K562 (cell line): ENCODE results near the gene MAP3K7. TPM values are rescaled to one million over a fixed set of nuclear protein-coding genes. Genes with fewer than 3 reads are reported as not detected.
A peak's percentile ranks its signal among the peaks of the same experiment; 100 is the strongest.

Source experiments
- DMBX1 ChIP-seq: fragments of 250-450 bp; sonication (Bioruptor Pico); IDR thresholded peaks from 2 replicates; pipeline ENCODE4 v1.8.0; 2022; ENCODE audit warnings: inconsistent platforms, mild to moderate bottlenecking, moderate library complexity, borderline replicate concordance
- DPF2 ChIP-seq: fragments of 450-650 bp; IDR thresholded peaks from 2 replicates; pipeline ENCODE4 v1.6.1; 2016
- EGR1 ChIP-seq: fragments of 450-650 bp; conservative IDR thresholded peaks from 2 replicates; pipeline ENCODE4 v1.6.1; 2017; ENCODE audit warnings: mild to moderate bottlenecking
- FOXP4 ChIP-seq: sonication (generic); formaldehyde crosslinking; IDR thresholded peaks from 2 replicates; pipeline ENCODE4 v1.8.0; 2022; ENCODE audit warnings: mild to moderate bottlenecking, missing genetic modification reagents, borderline replicate concordance
- GATA2 ChIP-seq: sonication (generic); formaldehyde crosslinking; IDR thresholded peaks from 2 replicates; pipeline ENCODE4 v1.4.0; 2020; ENCODE audit warnings: mild to moderate bottlenecking, missing genetic modification reagents
- HDAC3 ChIP-seq: fragments of 450-650 bp; IDR thresholded peaks from 2 replicates; pipeline ENCODE4 v1.6.1; 2018; ENCODE audit warnings: borderline replicate concordance, mild to moderate bottlenecking, moderate library complexity; ENCODE audit not compliant: partially characterized antibody
- HMBOX1 ChIP-seq: sonication (generic); IDR thresholded peaks from 2 replicates; pipeline ENCODE4 v1.6.1; 2016
- MEF2A ChIP-seq: IDR thresholded peaks from 2 replicates; pipeline ENCODE4 v1.6.1; 2011; ENCODE audit warnings: low read depth, mild to moderate bottlenecking, low read length, moderate library complexity; ENCODE audit not compliant: control insufficient read depth
- PATZ1 ChIP-seq: fragments of 250-450 bp; sonication (Bioruptor Pico); IDR thresholded peaks from 2 replicates; pipeline ENCODE4 v1.5.0; 2020; ENCODE audit warnings: mild to moderate bottlenecking, borderline replicate concordance
- RB1 ChIP-seq: fragments of 450-650 bp; IDR thresholded peaks from 2 replicates; pipeline ENCODE4 v1.6.1; 2017; ENCODE audit warnings: low read depth, mild to moderate bottlenecking
- RBFOX2 ChIP-seq: fragments of 200-400 bp; formaldehyde crosslinking; IDR thresholded peaks from 2 replicates; pipeline ENCODE4 v1.6.1; 2017; ENCODE audit warnings: low read depth, mild to moderate bottlenecking, low read length, moderate library complexity
- ZBTB34 ChIP-seq: fragments of 250-450 bp; sonication (Bioruptor Pico); IDR thresholded peaks from 2 replicates; pipeline ENCODE4 v1.8.0; 2021; ENCODE audit warnings: mild to moderate bottlenecking, moderate library complexity
- ZBTB49 ChIP-seq: sonication (generic); formaldehyde crosslinking; IDR thresholded peaks from 2 replicates; pipeline ENCODE4 v1.8.0; 2022; ENCODE audit warnings: missing genetic modification reagents, mild to moderate bottlenecking, borderline replicate concordance
- ZMIZ1 ChIP-seq, 2 experiments: fragments of 150-350 bp in 1 of 2; IDR thresholded peaks; 2 replicates each; pipeline ENCODE4 v1.6.1; 2012 to 2016; ENCODE audit warnings: low read depth in 2 of 2, low read length in 2 of 2, mild to moderate bottlenecking in 1 of 2, moderate library complexity in 1 of 2
- ZNF232 ChIP-seq: sonication (generic); formaldehyde crosslinking; IDR thresholded peaks from 2 replicates; pipeline ENCODE4 v1.8.0; 2022; ENCODE audit warnings: mild to moderate bottlenecking, missing genetic modification reagents
- ZSCAN32 ChIP-seq: fragments of 450-650 bp; formaldehyde crosslinking; IDR thresholded peaks from 2 replicates; pipeline ENCODE4 v1.4.0; 2020; ENCODE audit warnings: mild to moderate bottlenecking, moderate library complexity
- polyA plus RNA-seq, 8 experiments: library from polyadenylated mRNA; depleted of rRNA in 4 of 8; stranded (reverse) in 5 of 8; unstranded in 3 of 8; fragments of >200 nt; fragmentation: Nextera tagmentation in 2 of 8; fragmentation: Illumina TruSeq in 1 of 8; extraction: Ambion mirVana in 2 of 8; extraction: Trizol in 1 of 8; gene quantifications; 2 replicates each; pipeline versions ENCODE4 v1.2.1 to v1.2.3, GENCODE V29; 2011 to 2014; ENCODE audit warnings: inconsistent platforms in 1 of 8, missing spikeins in 1 of 8
- total RNA-seq, 7 experiments: library from RNA; depleted of rRNA in 6 of 7; stranded (reverse); fragments of >200 nt in 6 of 7; fragmentation: Illumina TruSeq in 2 of 7; extraction: Trizol in 2 of 7; gene quantifications; 2 replicates each; pipeline versions ENCODE4 v1.2.1 to v1.2.3, GENCODE V29; 2011 to 2021; ENCODE audit warnings: low replicate concordance in 1 of 7

The MAP3K7 gene
- total and polyA plus RNA-seq, 9 of the 15 experiments (the other 6 are each of a cell fraction or from before 2014, with no cell fraction given): 13.4 to 60.9 (median 34.8) TPM

- no peak for TF ChIP-seq FOXP4 (CRISPR knock-in tag)
- no peak for TF ChIP-seq RBFOX2
- TF ChIP-seq ZMIZ1 (IDR thresholded peaks at IDR 0.05; ENCODE audit: low read depth in 2 of 2, low read length in 2 of 2): no peak
- no peak for TF ChIP-seq HMBOX1
- no peak for TF ChIP-seq PATZ1 (CRISPR knock-in tag)
- no peak for TF ChIP-seq ZBTB49 (CRISPR knock-in tag)
- no peak for TF ChIP-seq HDAC3
- TF ChIP-seq MEF2A: no peak
- 0 out of 2 replicates have a peak, but pooled peaks have one; percentile 20 for TF ChIP-seq RB1
- no peak for TF ChIP-seq DPF2
- TF ChIP-seq ZNF232 (CRISPR knock-in tag): no peak
- TF ChIP-seq DMBX1: no peak
- no peak for TF ChIP-seq ZSCAN32 (CRISPR knock-in tag)
- peak; percentile 61 for TF ChIP-seq EGR1
- TF ChIP-seq GATA2: no peak
- TF ChIP-seq ZBTB34: no peak
Observed at GRCh38 chr6:90586546-90586835, 381 bp downstream of the MAP3K7 start (continued).
